GM19023 (cell line): ENCODE results near the gene RSRC1.
"Not testable (repeated sequence)": the region's sequence is repeated elsewhere in the genome, so short reads cannot be mapped to it uniquely, and the experiment has no call there.

ENCODE experiments used
- ATAC-seq: cut with Tn5 transposase; IDR thresholded peaks from one replicate; pipeline ENCODE4 v1.9.1; 2021; ENCODE audit warnings: mild to moderate bottlenecking, moderate library complexity; ENCODE audit not compliant: unreplicated experiment

The RSRC1 gene

GRCh38 chr3:158109804-158110657, at the start of gene RSRC1:
Gene RSRC1 (plus strand): TSS chr3:158110089. CDS start chr3:158122105, 12,016 bp downstream.
- peak; percentile 82 for ATAC-seq

DNA sequence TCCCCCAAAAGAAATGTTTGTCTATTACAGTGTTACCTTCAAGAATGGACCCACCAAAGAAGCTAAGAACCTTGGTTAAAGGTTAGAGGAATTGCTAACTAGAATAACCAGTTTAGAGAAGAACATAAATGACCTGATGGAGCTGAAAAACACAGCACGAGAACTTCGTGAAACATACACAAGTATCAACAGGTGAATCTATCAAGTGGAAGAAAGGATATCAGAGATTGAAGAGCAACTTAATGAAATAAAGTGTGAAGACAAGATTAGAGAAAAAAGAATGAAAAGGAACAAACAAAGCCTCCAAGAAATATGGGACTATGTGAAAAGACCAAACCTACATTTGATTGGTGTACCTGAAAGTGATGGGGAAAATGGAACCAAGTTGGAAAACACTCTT, 44.3 kb upstream of the RSRC1 start:
- ATAC-seq: not testable (repeated sequence)

DNA sequence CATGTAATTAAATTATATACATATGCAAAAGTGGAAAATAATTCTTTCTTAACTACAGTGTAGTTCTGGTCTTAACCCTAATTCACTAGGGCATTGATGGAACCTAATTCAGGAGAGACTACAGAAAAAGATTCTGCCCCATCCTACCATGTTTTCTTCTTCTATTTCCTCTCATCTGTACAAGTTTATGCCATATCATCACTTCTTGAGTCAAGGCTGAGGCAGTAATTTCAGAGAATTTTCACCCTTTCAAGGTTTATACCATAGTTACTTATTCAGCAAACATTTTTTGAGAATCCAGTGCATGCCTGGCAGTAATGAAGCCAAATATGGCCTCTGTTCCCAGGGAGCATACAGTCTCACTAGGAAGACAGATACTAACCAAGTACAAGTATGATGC, 37.1 kb upstream of the RSRC1 start:
- no peak for ATAC-seq

- no peak for ATAC-seq
These were observed 35.3 kb upstream of the RSRC1 start for GRCh38 chr3:158074591-158074990.

- ATAC-seq: no peak
These were observed 30.3 kb upstream of the RSRC1 start for GRCh38 chr3:158079599-158079998.

DNA sequence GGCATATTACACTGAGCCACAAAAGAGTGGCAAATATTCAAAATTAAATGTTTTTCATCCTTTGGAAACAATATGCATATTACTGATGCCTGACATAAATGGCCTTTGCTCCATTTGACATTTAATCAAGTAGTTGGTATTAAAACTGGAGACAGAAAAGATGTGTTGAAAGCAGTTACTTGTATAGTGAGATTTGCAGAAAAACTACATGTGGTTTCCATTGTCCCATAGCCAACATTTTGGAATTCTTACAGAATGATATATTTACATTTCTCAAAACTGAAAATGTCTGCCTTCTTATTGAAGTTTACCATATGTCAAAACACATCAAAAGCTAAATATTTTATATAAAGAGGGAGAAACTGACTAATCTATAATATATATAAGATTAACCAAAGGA, 25.2 kb upstream of the RSRC1 start:
- ATAC-seq: no peak

- ATAC-seq: no peak
These were observed 24.5 kb upstream of the RSRC1 start for GRCh38 chr3:158085358-158085757.

- no peak for ATAC-seq
These were observed 24.0 kb upstream of the RSRC1 start for GRCh38 chr3:158085931-158086330.

DNA sequence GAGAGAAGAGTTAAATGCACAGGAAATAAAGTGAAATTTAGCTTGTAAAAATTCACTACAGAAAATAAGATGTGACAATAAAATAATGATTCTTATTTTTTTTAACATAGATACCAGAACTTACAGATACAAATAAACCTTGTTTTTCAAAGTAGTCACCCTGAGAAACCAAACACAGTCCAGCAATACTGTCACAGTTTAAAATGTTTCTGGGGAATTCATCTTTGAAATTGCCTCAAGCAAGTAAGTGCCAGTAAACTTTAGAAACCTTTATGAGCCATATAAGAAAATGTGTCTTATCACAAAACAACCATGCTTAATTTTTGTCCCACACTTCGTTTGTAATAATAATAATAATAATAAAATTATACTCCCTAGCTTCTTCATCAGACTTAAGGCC, 23.5 kb upstream of the RSRC1 start:
- no peak for ATAC-seq

- ATAC-seq: no peak
These were observed 23.1 kb upstream of the RSRC1 start for GRCh38 chr3:158086776-158087175.

DNA sequence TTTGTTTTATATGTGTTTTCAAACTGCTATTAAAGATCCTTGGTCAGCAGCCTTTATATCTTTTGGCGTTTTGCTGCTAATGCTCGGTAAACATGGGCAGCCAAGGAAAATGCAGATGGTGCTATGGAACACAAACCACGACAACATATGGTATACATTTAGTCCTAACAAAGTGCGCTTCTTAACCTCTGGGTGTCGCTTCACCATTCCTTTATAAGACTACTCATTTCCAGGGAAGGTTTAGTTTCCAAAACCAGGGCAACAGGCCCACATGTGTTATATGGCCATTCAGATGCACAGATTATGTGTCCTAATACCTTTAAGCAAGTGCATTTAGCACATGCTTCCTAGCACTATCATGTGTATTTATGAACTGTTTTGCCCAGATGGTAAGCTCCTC, 18.4 kb upstream of the RSRC1 start:
- no peak for ATAC-seq

- no peak for ATAC-seq
These were observed 16.4 kb upstream of the RSRC1 start for GRCh38 chr3:158093526-158093925.

- peak; percentile 43 for ATAC-seq
These were observed 15.4 kb upstream of the RSRC1 start for GRCh38 chr3:158094235-158095110.

DNA sequence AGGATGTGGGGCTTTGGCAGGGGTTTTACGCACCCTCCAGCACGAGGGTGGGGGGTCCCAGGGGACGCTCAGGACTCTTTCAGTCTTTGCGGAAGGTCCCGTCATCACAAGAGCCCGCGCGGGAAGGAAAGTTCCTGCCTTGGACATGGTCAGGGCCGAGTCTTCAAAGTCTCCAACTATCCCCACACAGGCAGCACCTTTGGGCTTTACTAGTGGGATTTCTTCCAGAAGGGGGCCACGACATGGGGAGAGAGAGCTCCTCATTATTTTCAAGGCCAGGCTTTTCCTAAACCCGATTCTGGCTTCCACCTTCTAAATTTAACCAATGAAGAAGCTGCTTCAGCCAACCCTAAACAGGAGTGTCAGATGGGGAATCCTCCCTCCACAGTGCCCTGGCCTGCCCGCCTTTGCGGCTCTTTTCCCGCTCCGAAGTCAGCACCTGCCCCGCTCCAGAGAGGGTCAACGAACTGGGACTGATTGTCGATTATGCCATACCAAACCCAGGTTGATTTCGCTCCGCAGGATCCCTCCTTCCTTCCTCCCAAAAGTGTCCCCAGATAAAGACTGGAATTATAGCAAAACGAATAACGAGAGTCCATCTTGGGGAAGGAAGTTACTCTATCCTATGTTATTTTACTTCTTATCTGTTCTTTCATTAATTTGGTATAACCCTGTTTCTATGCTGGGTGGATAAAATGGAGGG, 14.6 kb upstream of the RSRC1 start:
- peak; percentile 15 for ATAC-seq

DNA sequence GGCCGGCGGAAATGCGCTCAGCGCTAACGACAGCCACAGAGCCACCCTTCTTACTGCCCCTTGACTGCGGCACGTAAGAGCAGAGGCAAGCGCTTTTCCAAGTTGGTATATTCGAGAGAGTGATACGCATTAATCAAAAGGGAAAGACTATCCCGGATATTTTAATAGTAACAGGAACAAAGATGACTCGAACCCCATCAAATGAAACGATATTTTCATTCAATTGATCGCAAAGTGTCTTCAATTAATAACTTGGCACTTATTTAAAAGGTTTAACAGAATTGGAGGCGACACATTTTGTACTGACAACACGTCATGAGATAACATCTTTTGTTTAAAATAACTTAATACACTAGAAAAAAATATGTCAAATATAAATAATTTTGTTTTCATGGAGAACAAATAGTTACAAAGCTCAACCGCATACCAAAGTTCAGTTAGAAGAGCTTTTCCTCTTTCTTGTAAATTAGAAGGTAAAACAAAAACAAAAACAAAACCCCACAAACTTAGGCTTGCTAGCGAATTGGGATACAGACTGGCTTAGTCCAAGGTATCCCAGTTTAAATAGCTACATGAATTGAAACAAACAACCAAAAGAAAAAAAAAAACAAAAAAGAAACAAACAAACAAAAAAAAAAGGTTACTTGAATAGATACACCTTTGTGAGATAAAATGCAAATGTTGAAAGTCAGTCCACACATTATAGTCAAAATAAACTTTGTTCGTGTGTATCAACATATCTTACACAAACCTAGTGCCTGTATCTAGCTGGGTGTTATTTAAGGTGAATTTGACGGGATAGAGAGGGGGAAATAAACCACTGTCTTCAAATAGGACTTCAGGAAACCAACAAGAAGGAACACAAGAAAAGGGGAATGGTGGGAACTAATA, 13.8 kb upstream of the RSRC1 start:
- ATAC-seq: no peak

- ATAC-seq: no peak
These were observed 12.8 kb upstream of the RSRC1 start for GRCh38 chr3:158097081-158097592.

DNA sequence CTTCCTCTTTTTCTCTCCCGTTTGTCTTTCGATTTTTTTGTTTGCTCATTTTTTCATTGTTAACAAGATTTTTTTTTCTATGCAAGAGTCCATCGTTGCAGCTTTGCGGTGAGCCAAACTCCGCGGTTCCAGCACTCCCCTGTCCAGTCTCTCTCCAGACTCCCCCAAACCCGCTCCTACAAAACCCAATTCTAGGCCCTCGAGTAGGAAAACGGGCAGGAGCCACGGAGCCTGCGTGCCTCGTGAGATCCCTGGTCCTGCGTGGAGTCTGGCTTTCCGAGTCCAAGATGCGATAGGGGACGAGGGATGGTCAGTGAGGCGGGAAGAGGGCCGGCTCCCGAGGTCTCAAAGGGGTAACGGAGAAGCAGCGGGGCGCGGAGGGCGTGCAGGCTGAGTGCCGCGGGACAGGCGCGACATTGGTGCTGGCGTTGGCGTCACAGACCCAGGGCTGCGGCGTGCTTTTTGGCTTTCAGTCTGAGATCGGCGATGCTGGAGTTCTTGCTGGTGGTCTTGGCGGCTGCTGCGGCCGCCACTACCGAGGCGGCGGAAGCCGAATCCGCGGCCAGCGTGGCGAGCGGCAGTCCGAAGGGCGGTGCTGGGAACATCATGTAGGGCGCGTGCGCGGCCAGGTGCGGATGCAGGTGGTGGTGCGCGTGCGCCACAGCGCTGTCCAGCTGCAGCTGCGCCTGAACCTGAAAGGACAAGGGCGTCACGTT, 12.1 kb upstream of the RSRC1 start:
- ATAC-seq: peak; percentile 89

DNA sequence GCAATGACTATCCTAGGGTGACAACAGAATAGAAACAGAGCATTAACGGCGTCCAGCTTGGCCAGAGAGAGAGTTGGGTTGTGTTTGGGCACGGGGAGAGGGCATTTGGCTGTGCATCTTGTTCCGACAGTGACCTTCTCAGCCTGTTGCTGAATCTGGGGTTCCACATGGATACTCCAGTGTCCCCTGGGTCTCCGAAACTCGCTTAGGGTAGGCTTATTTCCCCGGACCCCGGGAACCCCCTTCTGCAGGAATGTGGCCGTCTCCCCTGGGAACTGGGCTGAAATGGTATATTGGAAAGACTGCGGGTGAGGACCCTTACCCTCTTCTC, 11.6 kb upstream of the RSRC1 start:
- ATAC-seq: no peak

GRCh38 chr3:158098834-158099424, 11.0 kb upstream of the RSRC1 start:
- no peak for ATAC-seq
